Body of pancreas (tissue), 4 donors: ENCODE data around the gene B3GNT4.

ENCODE experiments used
- CTCF ChIP-seq, 7 experiments: fragments of 450-650 bp in 4 of 7; fragments of 200-600 bp in 3 of 7; sonication (generic) in 3 of 7; IDR thresholded peaks; one replicate each; pipeline ENCODE4 v1.5.1; 2016 to 2019; ENCODE audit warnings: antibody characterized with exemption in 7 of 7
- POLR2A ChIP-seq, 3 donors: fragments of 450-650 bp; IDR thresholded peaks; one replicate each; pipeline ENCODE4 v1.6.1; 2016; ENCODE audit warnings: antibody characterized with exemption in 3 of 3, mild to moderate bottlenecking in 2 of 3

DNA sequence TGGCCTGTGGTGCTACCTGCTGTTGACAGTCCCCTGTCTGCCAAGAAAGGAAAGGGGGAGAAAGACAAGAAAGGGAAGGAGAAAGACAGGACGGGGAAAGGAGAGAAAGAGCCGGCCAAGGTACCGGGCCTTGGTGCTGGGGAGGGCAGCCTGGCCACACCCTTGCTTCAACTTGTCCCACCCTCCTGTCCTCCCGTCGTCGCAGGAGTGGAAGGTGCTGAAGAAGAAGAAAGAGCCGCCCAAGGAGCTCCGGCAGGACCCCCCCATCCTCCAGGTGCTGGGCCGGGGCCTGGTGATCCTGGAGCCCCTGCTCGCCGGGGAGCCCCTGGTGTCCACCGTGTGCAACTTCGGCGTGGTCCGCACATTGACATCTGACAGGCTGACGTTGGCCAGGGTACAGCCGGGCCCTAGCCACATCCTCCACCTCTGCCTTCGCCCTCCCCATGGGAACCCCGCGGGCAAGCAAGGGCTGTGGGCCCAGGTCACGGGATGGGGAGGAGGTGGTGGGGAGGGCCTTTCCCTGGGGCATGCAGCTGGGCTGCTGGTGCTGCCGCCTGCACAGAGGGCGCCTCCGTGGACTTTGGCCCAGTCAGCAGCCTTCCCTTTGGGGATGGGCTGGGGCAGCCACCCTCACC lies 2.9 kb upstream of the B3GNT4 start:
- TF ChIP-seq CTCF (IDR thresholded peaks at IDR 0.05), result no peak
- no peak for TF ChIP-seq POLR2A (IDR thresholded peaks at IDR 0.05)
